Immature natural killer cell (primary cell): ENCODE results near the gene KCNQ4. TPM values are rescaled to one million over a fixed set of nuclear protein-coding genes. Genes with fewer than 3 reads are reported as not detected.

Experiments
- DNase-seq, 3 donors: peaks; one replicate each; pipeline ENCODE4 v3.0.0; 2022; ENCODE audit warnings: mixed read lengths in 1 of 3
- H3K27ac Mint-ChIP-seq, 6 donors: one replicate each; pipeline ENCODE4 v1.8.0; 2020; ENCODE audit warnings: mixed read lengths in 6 of 6, mild to moderate bottlenecking in 5 of 6, inconsistent platforms in 4 of 6, moderate library complexity in 3 of 6
- H3K27me3 Mint-ChIP-seq, 3 donors: one replicate each; pipeline ENCODE4 v1.8.0; 2020 to 2021; ENCODE audit warnings: low read depth in 3 of 3, mild to moderate bottlenecking in 3 of 3, mixed read lengths in 3 of 3, moderate library complexity in 3 of 3, inconsistent platforms in 1 of 3
- H3K36me3 Mint-ChIP-seq, 3 donors: one replicate each; pipeline ENCODE4 v1.8.0; 2020; ENCODE audit warnings: mixed read lengths in 3 of 3, inconsistent platforms in 2 of 3, mild to moderate bottlenecking in 2 of 3
- H3K4me1 Mint-ChIP-seq, 2 donors: one replicate each; pipeline ENCODE4 v1.8.0; 2020; ENCODE audit warnings: inconsistent platforms in 2 of 2, mild to moderate bottlenecking in 2 of 2, mixed read lengths in 2 of 2, moderate library complexity in 1 of 2
- H3K4me3 Mint-ChIP-seq, 5 donors: one replicate each; pipeline ENCODE4 v1.8.0; 2020; ENCODE audit warnings: mild to moderate bottlenecking in 5 of 5, mixed read lengths in 5 of 5, inconsistent platforms in 3 of 5, moderate library complexity in 3 of 5
- H3K9me3 Mint-ChIP-seq, 6 donors: one replicate each; pipeline ENCODE4 v1.8.0; 2020; ENCODE audit warnings: mild to moderate bottlenecking in 6 of 6, mixed read lengths in 6 of 6, inconsistent platforms in 4 of 6, moderate library complexity in 3 of 6
- polyA plus RNA-seq, 3 donors: library from polyadenylated mRNA; unstranded; fragments of 300-500 nt; fragmentation: Illumina TruSeq; gene quantifications; one replicate each; pipeline ENCODE4 v1.2.3, GENCODE V29; 2021

Gene KCNQ4
- polyA plus RNA-seq, 3 donors from 2014 or later: not detected

GRCh38 chr1:40762144-40762923 lies 21.3 kb upstream of the KCNQ4 start:
- Mint-ChIP-seq H3K36me3 (peaks cover 19 to 55% (median 36%) of the 10 kb centered on the region in 3 donors), H3K4me1 (peaks cover 9 to 15% of the 10 kb centered on the region in 2 donors), H3K27me3 (no peaks in the 10 kb centered on the region), H3K4me3 (no peak overlapping the region), H3K9me3 (no peaks in the 10 kb centered on the region), H3K27ac (no peak overlapping the region)
- no peak for DNase-seq

GRCh38 chr1:40763742-40764532 lies 19.6 kb upstream of the KCNQ4 start:
- H3K4me3 Mint-ChIP-seq: no peak overlapping the region
- peak overlapping the region; percentile 19 to 80 (median 56) for H3K27ac Mint-ChIP-seq
- peaks cover 9 to 16% of the 10 kb centered on the region in 2 donors for H3K4me1 Mint-ChIP-seq
- no peaks in the 10 kb centered on the region for H3K9me3 Mint-ChIP-seq
- H3K27me3 Mint-ChIP-seq: no peaks in the 10 kb centered on the region
- peaks cover 17 to 55% (median 41%) of the 10 kb centered on the region in 3 donors for H3K36me3 Mint-ChIP-seq
- DNase-seq: no peak

GRCh38 chr1:40764981-40765380 lies 18.6 kb upstream of the KCNQ4 start:
- Mint-ChIP-seq H3K27me3 (no peaks in the 10 kb centered on the region), H3K36me3 (peaks cover 16 to 56% (median 35%) of the 10 kb centered on the region in 3 donors), H3K9me3 (no peaks in the 10 kb centered on the region), H3K4me3 (no peak overlapping the region), H3K27ac (peak overlapping the region in 3 of 6 donors; percentile 18 to 58 (median 36)), H3K4me1 (peaks cover 17 to 26% of the 10 kb centered on the region in 2 donors)
- DNase-seq: no peak

- Mint-ChIP-seq H3K27ac (peak overlapping the region in 1 of 6 donors; percentile 21), H3K4me3 (no peak overlapping the region), H3K9me3 (no peaks in the 10 kb centered on the region), H3K4me1 (peaks cover 22 to 33% of the 10 kb centered on the region in 2 donors), H3K36me3 (peaks cover 17 to 63% (median 37%) of the 10 kb centered on the region in 3 donors), H3K27me3 (no peaks in the 10 kb centered on the region)
- DNase-seq: no peak
These were observed 17.6 kb upstream of the KCNQ4 start for GRCh38 chr1:40766017-40766416.

GRCh38 chr1:40766560-40766959 lies 17.0 kb upstream of the KCNQ4 start:
- Mint-ChIP-seq H3K9me3 (no peaks in the 10 kb centered on the region), H3K4me1 (peaks cover 22 to 33% of the 10 kb centered on the region in 2 donors), H3K27ac (peak overlapping the region in 1 of 6 donors; percentile 21), H3K27me3 (no peaks in the 10 kb centered on the region), H3K36me3 (peaks cover 21 to 68% (median 37%) of the 10 kb centered on the region in 3 donors), H3K4me3 (no peak overlapping the region)
- DNase-seq: no peak

GRCh38 chr1:40768146-40768990 lies 15.2 kb upstream of the KCNQ4 start:
- Mint-ChIP-seq H3K36me3 (peaks cover 19 to 64% (median 35%) of the 10 kb centered on the region in 3 donors), H3K9me3 (no peaks in the 10 kb centered on the region), H3K27ac (peak overlapping the region in 4 of 6 donors; percentile 1 to 56 (median 48)), H3K4me3 (no peak overlapping the region), H3K27me3 (no peaks in the 10 kb centered on the region), H3K4me1 (peaks cover 22 to 32% of the 10 kb centered on the region in 2 donors)
- DNase-seq: no peak

GRCh38 chr1:40769815-40770214 lies 13.8 kb upstream of the KCNQ4 start:
- peaks cover 12 to 18% of the 10 kb centered on the region in 2 donors for H3K4me1 Mint-ChIP-seq
- no peak overlapping the region for H3K4me3 Mint-ChIP-seq
- no peaks in the 10 kb centered on the region for H3K27me3 Mint-ChIP-seq
- no peaks in the 10 kb centered on the region for H3K9me3 Mint-ChIP-seq
- peaks cover 19 to 51% (median 23%) of the 10 kb centered on the region in 3 donors for H3K36me3 Mint-ChIP-seq
- peak overlapping the region in 5 of 6 donors; percentile 34 to 76 (median 55) for H3K27ac Mint-ChIP-seq
- DNase-seq: no peak

GRCh38 chr1:40770296-40771070 lies 13.1 kb upstream of the KCNQ4 start:
- peaks cover 12 to 18% of the 10 kb centered on the region in 2 donors for H3K4me1 Mint-ChIP-seq
- no peak for DNase-seq
- peak overlapping the region; percentile 40 to 76 (median 60) for H3K27ac Mint-ChIP-seq
- no peak overlapping the region for H3K4me3 Mint-ChIP-seq
- H3K9me3 Mint-ChIP-seq: no peaks in the 10 kb centered on the region
- H3K36me3 Mint-ChIP-seq: peaks cover 19 to 44% (median 23%) of the 10 kb centered on the region in 3 donors
- peaks cover 0 to 5% (median 0%) of the 10 kb centered on the region in 3 donors for H3K27me3 Mint-ChIP-seq

GRCh38 chr1:40772146-40772955 lies 11.2 kb upstream of the KCNQ4 start:
- Mint-ChIP-seq H3K36me3 (peaks cover 22 to 43% (median 26%) of the 10 kb centered on the region in 3 donors), H3K27ac (peak overlapping the region; percentile 1 to 58 (median 33)), H3K4me1 (peaks cover 12 to 18% of the 10 kb centered on the region in 2 donors), H3K27me3 (peaks cover 0 to 5% (median 0%) of the 10 kb centered on the region in 3 donors), H3K4me3 (no peak overlapping the region), H3K9me3 (no peaks in the 10 kb centered on the region)
- DNase-seq: no peak

GRCh38 chr1:40773748-40774265 lies 9.8 kb upstream of the KCNQ4 start:
- no peak for DNase-seq
- peaks cover 13 to 18% of the 10 kb centered on the region in 2 donors for H3K4me1 Mint-ChIP-seq
- H3K4me3 Mint-ChIP-seq: no peak overlapping the region
- H3K36me3 Mint-ChIP-seq: peaks cover 18 to 43% (median 26%) of the 10 kb centered on the region in 3 donors
- H3K27me3 Mint-ChIP-seq: peaks cover 0 to 7% (median 0%) of the 10 kb centered on the region in 3 donors
- no peaks in the 10 kb centered on the region for H3K9me3 Mint-ChIP-seq
- no peak overlapping the region for H3K27ac Mint-ChIP-seq

GRCh38 chr1:40774266-40774998 lies 9.2 kb upstream of the KCNQ4 start:
- peaks cover 17 to 39% (median 23%) of the 10 kb centered on the region in 3 donors for H3K36me3 Mint-ChIP-seq
- H3K4me1 Mint-ChIP-seq: peaks cover 10 to 13% of the 10 kb centered on the region in 2 donors
- H3K9me3 Mint-ChIP-seq: no peaks in the 10 kb centered on the region
- H3K4me3 Mint-ChIP-seq: no peak overlapping the region
- peaks cover 0 to 7% (median 0%) of the 10 kb centered on the region in 3 donors for H3K27me3 Mint-ChIP-seq
- H3K27ac Mint-ChIP-seq: no peak overlapping the region
- peak; percentile 42 to 49 (median 48) for DNase-seq
